H1 (cell line): ENCODE results near the gene LRRC27.

ENCODE experiments used
- CBX8 ChIP-seq: fragments of 300-800, 300-1000 bp; sonication (generic); IDR thresholded peaks from 2 replicates; pipeline ENCODE4 v1.7.1; 2016; ENCODE audit warnings: low read depth, low read length, borderline replicate concordance
- CREB1 ChIP-seq: IDR thresholded peaks from 2 replicates; pipeline ENCODE4 v1.6.1; 2012; ENCODE audit warnings: inconsistent platforms
- CTCF ChIP-seq, 3 experiments: IDR thresholded peaks; 1 replicate in 2 of 3; 2 replicates in 1 of 3; pipeline versions ENCODE4 v1.5.1 to v1.6.1; 2011; ENCODE audit warnings: low read length in 3 of 3, mild to moderate bottlenecking in 3 of 3, inconsistent platforms in 2 of 3, low read depth in 1 of 3, moderate library complexity in 1 of 3; ENCODE audit not compliant: insufficient read depth in 1 of 3; ENCODE audit errors: control extremely low read depth in 1 of 3
- EZH2 ChIP-seq: fragments of 200-600 bp; sonication (generic); IDR thresholded peaks from 2 replicates; pipeline ENCODE4 v1.7.1; 2012; ENCODE audit warnings: low read depth, mild to moderate bottlenecking, moderate library complexity, low read length, inconsistent platforms; ENCODE audit not compliant: severe bottlenecking
- JUND ChIP-seq: IDR thresholded peaks from 2 replicates; pipeline ENCODE4 v1.6.1; 2011; ENCODE audit warnings: mild to moderate bottlenecking, improper control_type of control experiment, low read length
- MAX ChIP-seq: IDR thresholded peaks from 2 replicates; pipeline ENCODE4 v1.6.1; 2012; ENCODE audit warnings: inconsistent platforms
- POLR2A ChIP-seq, 2 experiments: IDR thresholded peaks; 1 replicate in 1 of 2; 2 replicates in 1 of 2; pipeline ENCODE4 v1.6.1; 2011; ENCODE audit warnings: low read depth in 2 of 2, low read length in 2 of 2, mild to moderate bottlenecking in 2 of 2; ENCODE audit errors: control extremely low read depth in 1 of 2
- RBBP5 ChIP-seq: IDR thresholded peaks from 2 replicates; pipeline ENCODE4 v1.7.1; 2012; ENCODE audit warnings: low read depth, mild to moderate bottlenecking, inconsistent platforms, low read length, moderate library complexity, borderline replicate concordance
- SP2 ChIP-seq: IDR thresholded peaks from 2 replicates; pipeline ENCODE4 v1.6.1; 2012; ENCODE audit warnings: mild to moderate bottlenecking, low read length, inconsistent platforms
- YY1 ChIP-seq: IDR thresholded peaks from 2 replicates; pipeline ENCODE4 v1.6.1; 2011; ENCODE audit warnings: low read depth, mild to moderate bottlenecking, low read length

GRCh38 chr10:132392184-132392800 lies 60.3 kb downstream of the LRRC27 start:
- TF ChIP-seq CTCF (IDR thresholded peaks at IDR 0.05; ENCODE audit: control extremely low read depth in 1 of 3, insufficient read depth in 1 of 3, low read depth in 1 of 3, low read length in 3 of 3) (no peak), YY1 (no peak), CREB1 (no peak), EZH2 (no peak), RBBP5 (no peak), POLR2A (IDR thresholded peaks at IDR 0.05; ENCODE audit: control extremely low read depth in 1 of 2, low read depth in 2 of 2, low read length in 2 of 2) (no peak), JUND (no peak), SP2 (no peak), MAX (no peak), CBX8 (no peak)
